Peyer's patch (tissue), 4 donors: Measurements from ENCODE around the gene CD81.

ENCODE experiments used
- CTCF ChIP-seq, 6 experiments: fragments of 450-650 bp in 4 of 6; fragments of 200-600 bp in 2 of 6; sonication (generic) in 1 of 6; IDR thresholded peaks; one replicate each; pipeline ENCODE4 v1.5.1; 2017 to 2019; ENCODE audit warnings: antibody characterized with exemption in 6 of 6, mild to moderate bottlenecking in 3 of 6, moderate library complexity in 1 of 6
- POLR2A ChIP-seq, 2 donors: fragments of 450-650 bp; IDR thresholded peaks; one replicate each; pipeline ENCODE4 v1.5.1; 2017; ENCODE audit warnings: antibody characterized with exemption in 2 of 2, mild to moderate bottlenecking in 2 of 2, moderate library complexity in 2 of 2

DNA sequence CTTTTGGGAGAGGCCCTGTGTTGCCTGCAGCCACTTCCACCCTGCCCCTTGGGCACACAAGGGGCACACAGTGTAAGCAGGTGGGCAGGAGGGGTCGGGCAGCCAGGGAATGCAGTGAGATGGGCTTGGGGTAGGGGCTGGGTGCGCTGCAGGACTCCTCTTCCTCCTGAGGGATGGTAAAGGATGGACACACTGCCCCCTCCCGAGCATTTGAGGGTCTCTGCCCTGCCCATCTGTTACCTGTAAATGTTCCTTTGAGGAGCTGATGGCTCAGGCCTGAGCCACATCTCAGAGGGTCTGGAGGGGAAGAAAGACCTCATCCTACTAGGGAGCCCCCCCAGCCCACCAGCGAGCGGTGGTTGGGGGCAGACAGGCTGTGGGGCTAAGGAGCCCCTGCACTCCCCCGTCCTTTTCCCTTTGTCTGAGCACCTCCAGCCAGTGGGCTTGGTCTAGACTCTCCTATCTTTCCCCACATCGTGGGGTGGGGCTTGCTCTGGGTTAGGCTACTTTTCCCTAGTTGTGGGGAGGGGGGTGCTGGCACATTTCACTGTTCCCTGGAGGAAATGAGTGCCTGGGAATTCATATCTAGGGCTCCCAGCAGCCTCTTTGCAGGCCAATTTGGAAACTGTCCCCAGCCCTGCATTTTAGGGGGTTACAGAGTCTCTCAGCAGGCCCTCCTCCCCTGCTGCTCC is 21.7 kb downstream of the CD81 start:
- TF ChIP-seq CTCF (IDR thresholded peaks at IDR 0.05), result no peak
- no peak for TF ChIP-seq POLR2A (IDR thresholded peaks at IDR 0.05)
